ENCODE results near the gene PGAM1. TPM values are rescaled to one million over a fixed set of nuclear protein-coding genes. Genes with fewer than 3 reads are reported as not detected.

The PGAM1 gene
- total RNA-seq, 1 donor from 2014 or later = 706 TPM

- no peak overlapping the region for H3K27ac ChIP-seq (ENCODE audit: low read depth, low read length)
These were observed 53.9 kb downstream of the PGAM1 start for GRCh38 chr10:97479939-97480338.

GRCh38 chr10:97481071-97481470 is 55.1 kb downstream of the PGAM1 start:
- DNase-seq (ENCODE audit: low read depth) = no peak
- FAIRE-seq = no peak

More at GRCh38 chr10:97479939-97480338, 53.9 kb downstream of the PGAM1 start:
- Mint-ChIP-seq H3K9me3 (ENCODE audit: unreplicated experiment) (peaks cover 2% of the 10 kb centered on the region), H3K27me3 (ENCODE audit: low read depth, unreplicated experiment) (no peaks in the 10 kb centered on the region), H3K4me1 (ENCODE audit: low read depth, unreplicated experiment) (peaks cover 22% of the 10 kb centered on the region), H3K27ac (ENCODE audit: unreplicated experiment) (no peak overlapping the region), H3K4me3 (ENCODE audit: unreplicated experiment) (no peak overlapping the region), H3K36me3 (ENCODE audit: low read depth, unreplicated experiment) (peaks cover 28% of the 10 kb centered on the region)
- Histone ChIP-seq H3K9me3 (ENCODE audit: insufficient read depth, low read depth, low read length) (no peaks in the 10 kb centered on the region), H3K4me2 (ENCODE audit: low read length) (no peak overlapping the region), H2AFZ (ENCODE audit: low read depth, low read length) (no peak overlapping the region), H3K4me3 (ENCODE audit: insufficient read depth, low read depth, low read length) (no peak overlapping the region), H3K4me1 (ENCODE audit: insufficient read depth, low read length) (peaks cover 9% of the 10 kb centered on the region), H3K27me3 (ENCODE audit: insufficient read depth, low read length) (no peaks in the 10 kb centered on the region), H3K36me3 (ENCODE audit: insufficient read depth, low read length) (peaks cover 51% of the 10 kb centered on the region), H3K79me2 (ENCODE audit: insufficient read depth, low read length) (peaks cover 41% of the 10 kb centered on the region), H3K9ac (ENCODE audit: low read length) (no peak overlapping the region), H4K20me1 (ENCODE audit: insufficient read depth, low read length) (peaks cover 59% of the 10 kb centered on the region)
- FAIRE-seq (no peak), DNase-seq (ENCODE audit: low read depth) (no peak)
- TF ChIP-seq EZH2 (IDR thresholded peaks at IDR 0.05; ENCODE audit: insufficient read depth, low read length) (no peak), CTCF (IDR thresholded peaks at IDR 0.05; ENCODE audit: insufficient read depth, low read depth, low read length) (no peak)

More at GRCh38 chr10:97481071-97481470, 55.1 kb downstream of the PGAM1 start:
- H3K4me1 Mint-ChIP-seq (ENCODE audit: low read depth, unreplicated experiment) = peaks cover 17% of the 10 kb centered on the region
- no peaks in the 10 kb centered on the region for H3K9me3 ChIP-seq (ENCODE audit: insufficient read depth, low read depth, low read length)
- peaks cover 2% of the 10 kb centered on the region for H3K9me3 Mint-ChIP-seq (ENCODE audit: unreplicated experiment)
- H4K20me1 ChIP-seq (ENCODE audit: insufficient read depth, low read length) = peaks cover 65% of the 10 kb centered on the region
- H3K4me2 ChIP-seq (ENCODE audit: low read length) = no peak overlapping the region
- no peak overlapping the region for H3K27ac ChIP-seq (ENCODE audit: low read depth, low read length)
- no peak overlapping the region for H3K4me3 Mint-ChIP-seq (ENCODE audit: unreplicated experiment)
- H3K27me3 ChIP-seq (ENCODE audit: insufficient read depth, low read length) = no peaks in the 10 kb centered on the region
- no peak overlapping the region for H3K27ac Mint-ChIP-seq (ENCODE audit: unreplicated experiment)
- peaks cover 51% of the 10 kb centered on the region for H3K79me2 ChIP-seq (ENCODE audit: insufficient read depth, low read length)
- no peaks in the 10 kb centered on the region for H3K27me3 Mint-ChIP-seq (ENCODE audit: low read depth, unreplicated experiment)
- peaks cover 27% of the 10 kb centered on the region for H3K36me3 Mint-ChIP-seq (ENCODE audit: low read depth, unreplicated experiment)
- peaks cover 6% of the 10 kb centered on the region for H3K4me1 ChIP-seq (ENCODE audit: insufficient read depth, low read length)
- H3K4me3 ChIP-seq (ENCODE audit: insufficient read depth, low read depth, low read length) = no peak overlapping the region
- no peak overlapping the region for H3K9ac ChIP-seq (ENCODE audit: low read length)
- no peak for TF ChIP-seq EZH2 (IDR thresholded peaks at IDR 0.05; ENCODE audit: insufficient read depth, low read length)
- TF ChIP-seq CTCF (IDR thresholded peaks at IDR 0.05; ENCODE audit: insufficient read depth, low read depth, low read length) = no peak
- H2AFZ ChIP-seq (ENCODE audit: low read depth, low read length) = no peak overlapping the region
- peaks cover 48% of the 10 kb centered on the region for H3K36me3 ChIP-seq (ENCODE audit: insufficient read depth, low read length)
